SU-DHL-6 (cell line): Measurements from ENCODE around the gene RAB38.

Source experiments
- EZH2phosphoT487 ChIP-seq: fragments of 200-600 bp; sonication (generic), shearing (Covaris generic); conservative IDR thresholded peaks from 2 replicates; pipeline ENCODE4 v1.6.1; 2018; ENCODE audit warnings: mild to moderate bottlenecking, antibody characterized with exemption, low read length, moderate library complexity, mixed read lengths
- TF ChIP-seq, protein P1 (sequence below): fragments of 200-600 bp; sonication (generic); IDR thresholded peaks from one replicate; pipeline ENCODE4 v1.5.1; 2017; ENCODE audit warnings: antibody characterized with exemption, mild to moderate bottlenecking, low read length, moderate library complexity; ENCODE audit not compliant: insufficient read depth, poor library complexity, severe bottlenecking

DNA sequence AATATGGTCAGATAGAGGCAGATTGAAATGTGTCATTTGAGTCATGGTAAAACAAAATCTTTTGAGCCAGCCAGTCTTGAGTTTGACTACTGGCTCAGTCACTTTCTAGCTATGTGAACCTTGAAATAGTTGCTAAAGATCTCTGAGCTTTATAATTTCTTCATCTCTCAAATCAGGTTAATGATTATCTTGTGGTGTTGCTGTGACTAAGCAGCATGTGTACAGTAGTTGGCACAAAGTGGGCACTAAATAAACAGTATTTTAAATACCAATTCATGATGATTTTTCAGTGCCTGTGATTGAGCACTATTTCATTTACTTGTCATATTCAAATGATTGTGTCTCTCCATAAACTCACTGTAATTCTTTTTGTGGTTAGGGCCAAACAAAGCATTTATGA, 70.8 kb downstream of the RAB38 start:
- TF ChIP-seq, protein P1, sequence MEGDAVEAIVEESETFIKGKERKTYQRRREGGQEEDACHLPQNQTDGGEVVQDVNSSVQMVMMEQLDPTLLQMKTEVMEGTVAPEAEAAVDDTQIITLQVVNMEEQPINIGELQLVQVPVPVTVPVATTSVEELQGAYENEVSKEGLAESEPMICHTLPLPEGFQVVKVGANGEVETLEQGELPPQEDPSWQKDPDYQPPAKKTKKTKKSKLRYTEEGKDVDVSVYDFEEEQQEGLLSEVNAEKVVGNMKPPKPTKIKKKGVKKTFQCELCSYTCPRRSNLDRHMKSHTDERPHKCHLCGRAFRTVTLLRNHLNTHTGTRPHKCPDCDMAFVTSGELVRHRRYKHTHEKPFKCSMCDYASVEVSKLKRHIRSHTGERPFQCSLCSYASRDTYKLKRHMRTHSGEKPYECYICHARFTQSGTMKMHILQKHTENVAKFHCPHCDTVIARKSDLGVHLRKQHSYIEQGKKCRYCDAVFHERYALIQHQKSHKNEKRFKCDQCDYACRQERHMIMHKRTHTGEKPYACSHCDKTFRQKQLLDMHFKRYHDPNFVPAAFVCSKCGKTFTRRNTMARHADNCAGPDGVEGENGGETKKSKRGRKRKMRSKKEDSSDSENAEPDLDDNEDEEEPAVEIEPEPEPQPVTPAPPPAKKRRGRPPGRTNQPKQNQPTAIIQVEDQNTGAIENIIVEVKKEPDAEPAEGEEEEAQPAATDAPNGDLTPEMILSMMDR, result no peak
- no peak for TF ChIP-seq EZH2phosphoT487
